MCF 10A (cell line): ENCODE data around the gene BTNL9. TPM values are rescaled to one million over a fixed set of nuclear protein-coding genes. Genes with fewer than 3 reads are reported as not detected.

ENCODE experiments used
- BruUV-seq: library from RNA; stranded (reverse); fragments of 400-500 nt; replicated peaks from 2 replicates; lab custom pipeline; 2021; lab: Mats Ljungman, UMichigan
- CTCF ChIA-PET: fragments of 300-600 bp; sonication (Branson Sonifier 250); formaldehyde crosslinking; extraction: SDS; loops from one replicate; lab custom pipeline; 2021; ENCODE audit warnings: antibody characterized with exemption, inconsistent platforms; lab: Yijun Ruan, JAX
- POLR2A ChIA-PET: fragments of 300-600, 350-650 bp; sonication (Branson Sonifier 250); formaldehyde crosslinking; extraction: SDS; loops from one replicate; lab custom pipeline; 2020; ENCODE audit warnings: antibody characterized with exemption, inconsistent platforms; lab: Yijun Ruan, JAX
- DNase-seq: peaks from one replicate; pipeline ENCODE4 v3.0.0-alpha.2; 2018; ENCODE audit not compliant: unreplicated experiment
- H3K27ac Mint-ChIP-seq: one replicate; pipeline ENCODE4 v1.8.0; 2022; ENCODE audit warnings: mild to moderate bottlenecking, low read depth, mixed read lengths; ENCODE audit not compliant: unreplicated experiment
- H3K27me3 Mint-ChIP-seq: one replicate; pipeline ENCODE4 v1.8.0; 2022; ENCODE audit warnings: mixed read lengths; ENCODE audit not compliant: insufficient read depth, unreplicated experiment
- H3K36me3 Mint-ChIP-seq: one replicate; pipeline ENCODE4 v1.8.0; 2022; ENCODE audit warnings: mild to moderate bottlenecking, moderate library complexity, mixed read lengths; ENCODE audit not compliant: insufficient read depth, unreplicated experiment
- H3K4me1 Mint-ChIP-seq: one replicate; pipeline ENCODE4 v1.8.0; 2022; ENCODE audit warnings: mixed read lengths; ENCODE audit not compliant: insufficient read depth, unreplicated experiment
- H3K4me3 Mint-ChIP-seq: one replicate; pipeline ENCODE4 v1.8.0; 2022; ENCODE audit warnings: mild to moderate bottlenecking, moderate library complexity, mixed read lengths; ENCODE audit not compliant: unreplicated experiment
- H3K9me3 Mint-ChIP-seq: one replicate; pipeline ENCODE4 v1.8.0; 2022; ENCODE audit warnings: mixed read lengths; ENCODE audit not compliant: unreplicated experiment
- intact Hi-C: fragments of 100-400 bp; cut with micrococcal nuclease; formaldehyde crosslinking; loops from 2 replicates; pipeline ENCODE4 v1.14.1; 2022
- total RNA-seq: library from RNA; stranded (reverse); gene quantifications from 2 replicates; pipeline ENCODE4 v1.2.3, GENCODE V29; 2022
- TF ChIP-seq, protein P1 (sequence below): fragments of 200-600 bp; IDR thresholded peaks from one replicate; pipeline ENCODE4 v1.8.0; 2022; ENCODE audit warnings: antibody characterized with exemption, mild to moderate bottlenecking; ENCODE audit not compliant: unreplicated experiment

BTNL9 gene
- total RNA-seq, 1 experiment from 2014 or later, result not detected

DNA sequence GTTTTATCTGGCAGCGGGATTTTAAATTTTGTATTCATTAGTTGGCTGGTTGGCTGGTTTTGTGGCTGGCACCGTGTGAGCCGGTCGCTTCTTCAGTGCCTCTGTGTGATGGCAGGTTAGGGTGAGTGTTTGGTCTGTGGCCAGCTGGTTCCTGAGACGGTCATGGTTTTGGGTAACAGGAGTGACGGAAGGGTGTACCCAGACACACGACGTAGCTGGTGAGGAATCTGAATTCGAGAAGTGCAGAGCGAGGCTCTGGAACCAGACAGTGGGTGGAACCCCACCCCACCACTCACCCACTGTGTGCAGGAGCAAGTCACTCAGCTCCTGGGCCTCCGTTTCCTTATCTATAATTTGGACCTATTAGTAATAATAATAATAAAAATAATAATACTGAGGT lies 2.7 kb downstream of the BTNL9 start:
- Mint-ChIP-seq H3K4me1 (no peaks in the 10 kb centered on the region), H3K4me3 (no peak overlapping the region), H3K27ac (no peak overlapping the region), H3K36me3 (no peaks in the 10 kb centered on the region), H3K27me3 (peaks cover 65% of the 10 kb centered on the region), H3K9me3 (no peaks in the 10 kb centered on the region)
- no TSS peak for BruUV-seq
- ChIA-PET CTCF (interaction anchor here (0.6 to 1.7 kb wide), 2 partner anchors 170 to 260 kb away, joined by 3 read pairs; no protein-coding TSS in a partner anchor), POLR2A (no interaction called here)
- TF ChIP-seq, protein P1, sequence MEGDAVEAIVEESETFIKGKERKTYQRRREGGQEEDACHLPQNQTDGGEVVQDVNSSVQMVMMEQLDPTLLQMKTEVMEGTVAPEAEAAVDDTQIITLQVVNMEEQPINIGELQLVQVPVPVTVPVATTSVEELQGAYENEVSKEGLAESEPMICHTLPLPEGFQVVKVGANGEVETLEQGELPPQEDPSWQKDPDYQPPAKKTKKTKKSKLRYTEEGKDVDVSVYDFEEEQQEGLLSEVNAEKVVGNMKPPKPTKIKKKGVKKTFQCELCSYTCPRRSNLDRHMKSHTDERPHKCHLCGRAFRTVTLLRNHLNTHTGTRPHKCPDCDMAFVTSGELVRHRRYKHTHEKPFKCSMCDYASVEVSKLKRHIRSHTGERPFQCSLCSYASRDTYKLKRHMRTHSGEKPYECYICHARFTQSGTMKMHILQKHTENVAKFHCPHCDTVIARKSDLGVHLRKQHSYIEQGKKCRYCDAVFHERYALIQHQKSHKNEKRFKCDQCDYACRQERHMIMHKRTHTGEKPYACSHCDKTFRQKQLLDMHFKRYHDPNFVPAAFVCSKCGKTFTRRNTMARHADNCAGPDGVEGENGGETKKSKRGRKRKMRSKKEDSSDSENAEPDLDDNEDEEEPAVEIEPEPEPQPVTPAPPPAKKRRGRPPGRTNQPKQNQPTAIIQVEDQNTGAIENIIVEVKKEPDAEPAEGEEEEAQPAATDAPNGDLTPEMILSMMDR, result no peak
- DNase-seq, result no peak
- intact Hi-C loops, result no loop called here

DNA sequence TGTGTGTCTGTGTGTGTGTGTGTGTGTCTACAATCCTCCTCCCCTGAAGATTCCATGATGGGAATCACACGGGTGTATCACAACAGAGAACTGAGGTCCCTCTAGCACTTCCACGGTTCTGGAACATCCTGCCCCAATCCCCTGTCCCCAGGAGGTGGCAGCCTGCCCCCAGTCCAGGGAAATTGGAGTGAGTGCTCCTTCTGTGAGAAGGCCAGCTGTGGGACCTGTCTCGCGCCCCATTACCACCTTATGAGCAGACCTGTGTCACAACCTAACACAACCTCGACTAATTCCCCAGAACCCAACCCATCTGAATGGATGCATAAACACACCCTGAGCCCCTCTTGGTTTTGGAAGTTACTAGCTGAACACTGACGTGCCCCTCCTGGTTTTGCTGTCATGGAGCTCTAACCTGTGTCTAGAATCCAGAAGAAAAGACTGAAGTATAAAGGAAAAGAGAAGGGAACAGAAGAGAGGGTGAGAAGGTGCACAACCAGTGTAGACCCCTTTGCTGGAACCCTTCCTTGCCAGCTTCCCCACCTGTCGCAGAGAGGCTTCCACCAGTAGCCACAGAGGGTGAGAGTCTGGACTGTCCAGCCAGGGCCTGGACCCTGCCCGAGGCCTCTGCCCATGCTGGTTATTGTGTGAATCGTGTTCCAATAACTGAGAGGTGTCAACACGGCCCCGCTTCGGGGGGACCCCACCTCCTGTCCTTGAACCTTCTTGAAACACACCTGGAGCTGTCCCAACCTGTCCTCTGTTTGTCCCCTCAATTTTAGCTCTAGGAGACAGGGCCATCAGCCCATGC lies 3.4 kb downstream of the BTNL9 start:
- Mint-ChIP-seq H3K36me3 (no peaks in the 10 kb centered on the region), H3K9me3 (no peaks in the 10 kb centered on the region), H3K27me3 (peaks cover 57% of the 10 kb centered on the region), H3K27ac (no peak overlapping the region), H3K4me1 (no peaks in the 10 kb centered on the region), H3K4me3 (no peak overlapping the region)
- ChIA-PET CTCF (interaction anchor here (1.0 to 1.7 kb wide), 2 partner anchors 171 to 175 kb away, joined by 3 to 4 read pairs; no protein-coding TSS in a partner anchor), POLR2A (no interaction called here)
- BruUV-seq, result no TSS peak
- peak; percentile 30 for DNase-seq
- intact Hi-C loops, result no loop called here
- TF ChIP-seq, protein P1, result no peak

DNA sequence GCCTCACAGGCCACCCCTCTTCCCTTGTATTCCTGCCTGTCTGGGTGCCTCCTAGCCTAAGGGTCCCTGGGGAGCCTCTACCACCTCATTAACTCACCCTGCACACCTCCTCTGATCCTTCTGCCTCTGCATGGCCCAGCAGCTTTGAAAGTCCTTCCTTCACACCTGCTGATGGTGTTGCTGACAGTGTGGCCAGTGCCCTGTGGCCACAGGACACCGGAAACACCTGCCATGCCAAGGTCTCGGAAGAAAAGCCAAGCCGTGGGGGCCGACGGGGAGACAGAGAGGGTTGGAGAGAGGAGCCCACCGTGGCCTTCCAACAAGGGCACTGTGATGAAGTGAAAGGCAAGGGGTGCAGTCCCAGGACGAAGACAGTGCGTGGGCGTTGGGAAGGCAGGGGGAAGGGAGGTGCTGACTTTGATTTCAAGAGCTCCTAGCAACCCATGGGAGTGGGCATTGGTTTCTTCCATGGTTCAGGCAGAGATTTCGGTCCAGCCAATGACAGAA lies 4.1 kb downstream of the BTNL9 start:
- no peak overlapping the region for H3K4me3 Mint-ChIP-seq
- POLR2A ChIA-PET, result no interaction called here
- no peaks in the 10 kb centered on the region for H3K9me3 Mint-ChIP-seq
- intact Hi-C loops, result no loop called here
- H3K4me1 Mint-ChIP-seq, result peaks cover 2% of the 10 kb centered on the region
- no peak overlapping the region for H3K27ac Mint-ChIP-seq
- no peak for DNase-seq
- BruUV-seq, result no TSS peak
- peaks cover 54% of the 10 kb centered on the region for H3K27me3 Mint-ChIP-seq
- no peaks in the 10 kb centered on the region for H3K36me3 Mint-ChIP-seq
- CTCF ChIA-PET, result interaction anchor here (1.0 to 1.7 kb wide), 2 partner anchors 172 to 176 kb away, joined by 3 to 4 read pairs; no protein-coding TSS in a partner anchor
- TF ChIP-seq, protein P1, result no peak

DNA sequence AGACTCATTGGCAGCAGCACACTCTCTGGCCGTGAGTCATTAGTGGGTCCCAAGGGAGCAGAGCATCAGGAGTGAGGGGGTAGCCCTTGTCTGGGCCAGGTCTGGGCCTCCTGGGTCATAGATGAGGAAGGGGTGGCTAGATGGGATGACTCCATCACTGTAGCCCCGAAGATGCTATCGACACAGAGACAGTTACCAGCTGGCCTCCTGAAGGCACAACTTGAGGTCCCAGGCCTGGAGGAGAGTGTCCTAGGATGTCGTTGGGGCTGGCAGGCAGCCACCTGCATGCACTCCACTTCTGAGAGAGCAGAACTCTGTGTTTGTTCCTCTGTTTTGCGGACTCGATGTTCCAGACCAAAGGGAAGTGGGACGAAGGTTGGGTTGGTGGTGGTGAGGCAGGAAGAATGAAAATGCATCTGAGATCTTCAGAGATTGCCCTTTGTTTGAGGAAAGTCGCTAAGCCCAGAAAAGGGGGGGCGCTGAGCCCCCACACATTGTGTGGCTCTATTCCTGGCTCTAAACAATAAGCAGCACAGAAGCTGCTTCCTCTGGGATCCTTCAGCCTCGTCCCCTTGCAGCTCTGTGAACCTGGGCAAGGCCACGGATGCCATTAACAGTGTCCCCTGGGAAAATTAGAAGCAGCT lies 4.7 kb downstream of the BTNL9 start:
- H3K4me1 Mint-ChIP-seq, result peaks cover 5% of the 10 kb centered on the region
- BruUV-seq, result no TSS peak
- POLR2A ChIA-PET, result no interaction called here
- H3K36me3 Mint-ChIP-seq, result no peaks in the 10 kb centered on the region
- no peaks in the 10 kb centered on the region for H3K9me3 Mint-ChIP-seq
- no peak overlapping the region for H3K4me3 Mint-ChIP-seq
- TF ChIP-seq, protein P1, result no peak
- intact Hi-C loops, result no loop called here
- no peak for DNase-seq
- CTCF ChIA-PET, result interaction anchor here (0.6 to 1.1 kb wide), 2 partner anchors 9 to 175 kb away, joined by 3 read pairs; no protein-coding TSS in a partner anchor
- H3K27ac Mint-ChIP-seq, result no peak overlapping the region
- peaks cover 54% of the 10 kb centered on the region for H3K27me3 Mint-ChIP-seq
